ENCODE measurements around the gene HARBI1.

HARBI1 gene, protein sequence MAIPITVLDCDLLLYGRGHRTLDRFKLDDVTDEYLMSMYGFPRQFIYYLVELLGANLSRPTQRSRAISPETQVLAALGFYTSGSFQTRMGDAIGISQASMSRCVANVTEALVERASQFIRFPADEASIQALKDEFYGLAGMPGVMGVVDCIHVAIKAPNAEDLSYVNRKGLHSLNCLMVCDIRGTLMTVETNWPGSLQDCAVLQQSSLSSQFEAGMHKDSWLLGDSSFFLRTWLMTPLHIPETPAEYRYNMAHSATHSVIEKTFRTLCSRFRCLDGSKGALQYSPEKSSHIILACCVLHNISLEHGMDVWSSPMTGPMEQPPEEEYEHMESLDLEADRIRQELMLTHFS

DNA sequence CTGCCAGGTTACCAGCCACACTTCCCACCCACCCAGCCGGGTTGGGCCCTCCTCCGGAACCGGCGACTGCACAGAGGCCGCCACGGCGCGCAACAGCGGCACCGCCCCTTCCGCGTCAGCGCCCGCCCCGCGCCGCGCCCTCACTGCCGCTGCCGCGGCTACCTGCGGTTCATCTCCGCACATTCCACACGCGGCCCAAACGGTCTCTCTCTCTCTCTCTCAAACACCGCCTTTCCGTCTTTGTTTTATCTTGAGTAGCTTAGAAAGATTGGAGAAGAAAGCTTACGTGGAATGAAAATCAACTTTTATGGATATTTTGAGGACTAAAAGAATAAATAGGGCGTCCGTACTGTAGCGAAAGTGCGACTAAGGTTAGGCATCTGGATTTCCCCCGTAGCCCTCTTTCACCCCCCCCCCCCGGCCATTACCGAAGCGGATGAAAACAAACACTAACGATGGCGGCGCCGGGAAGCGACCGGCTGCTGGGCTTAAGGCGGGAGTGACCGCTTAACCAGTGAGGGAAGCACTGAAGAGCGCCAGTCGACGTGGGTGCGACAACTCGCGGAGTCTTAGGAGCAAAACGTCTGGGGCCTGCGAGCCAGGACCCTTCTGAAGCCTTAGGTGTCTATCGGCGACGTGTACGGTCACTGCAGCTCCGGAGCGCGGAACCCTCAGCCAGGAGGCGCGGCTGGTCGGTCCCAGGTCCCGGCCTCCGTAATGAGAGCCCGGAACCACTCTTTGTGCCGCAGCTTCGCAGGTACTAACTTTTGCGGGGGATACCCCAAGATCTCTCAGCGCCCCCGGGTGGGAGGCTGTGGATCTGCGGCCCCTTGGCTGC is at the start of gene HARBI1, which contains the start of gene ATG13:
HARBI1 (minus strand) TSS at position 94 of the 838 bp plus-strand sequence. CDS start 990 bp downstream, outside the sequence.
ATG13 (plus strand) TSS at position 420 of the 838 bp plus-strand sequence. CDS start 26,739 bp downstream, outside the sequence.
- DNase-seq = peak in 55 of 56 donors; percentile 59 to 93 (median 82)

DNA sequence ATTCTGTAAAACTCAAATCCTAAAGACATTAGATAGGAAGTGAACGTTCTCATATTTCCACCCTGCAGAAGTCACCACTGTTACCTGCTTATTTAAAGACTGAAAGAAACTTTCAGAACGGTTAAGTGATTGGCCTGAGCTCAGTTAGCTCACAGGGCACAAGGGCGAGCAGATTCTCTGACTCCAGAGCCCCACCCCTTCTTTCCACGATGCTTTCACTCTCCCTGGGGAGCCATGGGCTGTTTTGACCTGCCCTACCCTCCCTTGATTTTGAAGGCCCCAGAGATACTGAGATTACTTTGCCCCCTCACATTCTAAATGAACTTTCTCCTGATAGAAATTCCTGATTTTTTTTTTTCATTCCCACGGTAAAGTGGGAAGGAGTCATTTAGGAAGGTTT is 49.5 kb upstream of the HARBI1 start:
- DNase-seq = no peak

DNA sequence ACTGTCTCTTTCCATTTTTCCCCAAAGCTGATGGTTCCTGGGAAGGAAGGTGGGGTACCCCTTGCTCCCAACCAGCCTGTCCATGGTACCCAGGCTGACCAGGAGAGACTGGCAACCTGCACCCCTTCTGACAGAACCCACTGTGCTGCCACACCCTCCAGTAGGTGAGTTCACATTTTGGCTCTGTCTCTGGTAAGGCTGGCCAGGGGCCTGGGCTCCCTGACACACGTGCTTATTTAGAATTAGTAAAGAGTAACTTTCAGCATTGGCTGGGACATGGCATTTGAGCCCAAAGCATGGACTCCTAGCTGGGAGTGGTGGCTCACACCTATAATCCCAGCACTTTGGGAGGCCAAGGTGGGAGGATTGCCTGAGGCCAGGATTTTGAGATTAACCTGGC is 48.3 kb upstream of the HARBI1 start:
- DNase-seq = no peak

DNA sequence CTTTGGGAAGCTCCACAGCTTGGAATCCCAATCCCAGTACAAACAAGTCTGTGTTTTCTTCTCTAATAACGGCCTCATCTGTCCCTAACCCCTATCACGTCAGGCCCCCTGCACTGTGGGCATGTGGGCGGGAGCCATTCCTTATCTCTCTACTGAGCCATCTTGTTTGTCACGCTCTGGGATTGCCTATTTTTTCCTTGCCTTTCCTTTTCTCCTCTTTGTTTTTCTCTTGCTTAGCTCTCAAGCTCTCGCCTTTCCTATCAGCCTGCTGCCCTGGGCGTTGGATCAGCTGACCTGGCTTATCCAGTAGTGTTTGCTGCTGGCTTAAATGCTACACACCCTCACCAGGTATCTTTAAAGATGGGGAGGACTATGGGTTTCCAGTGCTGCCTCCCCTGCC is 47.6 kb upstream of the HARBI1 start:
- no peak for DNase-seq

DNA sequence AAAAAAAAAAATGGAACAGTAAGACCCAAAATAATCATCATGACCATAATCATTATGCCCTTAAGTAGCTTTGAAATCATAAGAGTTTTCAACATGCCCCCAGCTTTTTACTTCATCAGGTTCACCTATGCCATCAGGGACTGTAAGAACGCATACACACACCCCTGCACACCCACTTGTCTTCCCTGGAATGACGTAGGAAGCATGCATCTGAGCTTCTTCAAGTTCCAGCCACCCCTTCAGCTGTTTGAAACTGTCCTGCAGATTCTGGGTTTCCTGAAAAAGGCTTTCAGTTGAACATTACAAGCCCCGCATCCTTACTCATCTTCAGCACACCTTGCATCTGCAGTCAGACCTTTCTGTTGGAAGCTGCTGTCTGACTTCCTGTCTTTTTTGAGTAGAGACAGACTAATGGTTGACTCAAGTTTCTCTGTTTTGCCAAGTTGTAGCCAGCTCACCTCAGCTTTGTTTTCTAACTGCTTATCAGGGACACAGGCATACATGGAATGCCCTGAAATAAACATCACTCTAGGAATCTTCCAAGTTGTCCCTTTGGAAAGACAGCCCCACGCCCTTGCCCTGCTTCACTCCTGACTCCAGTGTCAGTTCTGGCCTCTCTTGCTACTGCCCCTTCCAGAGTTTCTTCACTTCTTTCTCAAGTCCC is 46.4 kb upstream of the HARBI1 start:
- peak in 6 of 56 donors; percentile 16 to 59 (median 39) for DNase-seq

DNA sequence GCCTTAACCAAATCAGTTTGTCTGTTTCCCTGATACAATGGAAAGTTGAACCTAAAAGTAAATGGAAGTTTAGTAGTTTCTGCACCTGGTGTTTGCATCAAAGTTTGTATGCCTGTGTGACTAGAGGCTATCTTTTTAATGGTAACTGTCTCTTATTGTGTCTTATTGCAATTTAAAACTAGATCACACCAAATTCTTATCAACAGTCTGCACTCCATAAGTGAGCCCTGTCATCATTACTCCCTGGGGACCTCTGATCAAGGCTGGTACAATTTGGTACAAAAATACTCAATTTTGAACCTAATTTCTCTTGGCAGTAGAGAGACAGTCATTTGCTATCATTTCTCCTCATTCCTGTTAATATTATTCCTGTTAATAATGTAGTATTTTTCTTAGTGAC is 45.3 kb upstream of the HARBI1 start:
- DNase-seq = no peak

DNA sequence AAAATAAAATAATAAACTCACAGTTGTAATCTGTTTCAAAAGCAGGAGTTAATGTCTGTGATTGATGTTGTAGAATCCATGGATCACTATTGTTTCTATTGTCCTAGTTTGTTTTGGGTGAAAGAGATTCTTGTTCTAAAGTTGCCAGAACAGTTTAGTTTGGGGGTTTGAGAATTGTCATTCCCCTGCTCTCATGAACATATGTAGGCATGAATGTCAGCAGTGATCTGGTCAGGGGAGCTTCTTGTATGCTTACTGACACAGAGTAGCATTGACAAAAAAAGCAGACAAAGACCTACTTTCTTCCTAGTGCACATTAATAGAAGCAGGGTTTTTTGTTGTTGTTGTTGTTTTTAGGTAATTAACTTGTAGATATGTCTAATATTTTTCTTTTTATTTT is 44.8 kb upstream of the HARBI1 start:
- no peak for DNase-seq

DNA sequence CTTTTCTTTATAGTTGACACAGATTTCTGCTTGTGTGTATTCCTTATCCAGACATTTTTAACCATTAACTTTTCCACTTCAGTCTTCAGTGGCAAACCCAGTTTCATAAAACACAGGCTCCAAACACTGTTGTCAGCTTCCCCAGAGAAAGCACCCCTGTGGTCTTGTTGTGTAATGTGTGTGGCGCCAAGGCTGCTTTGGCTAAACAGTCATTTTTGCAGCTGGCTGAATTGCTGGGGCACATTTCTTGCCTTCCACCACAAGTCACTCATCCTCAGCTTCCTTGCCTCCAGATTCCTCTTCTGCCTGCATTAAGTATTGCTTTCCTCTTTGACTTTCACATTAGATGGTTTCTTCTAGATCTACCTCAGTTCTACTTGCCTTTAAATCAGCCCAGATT is 42.9 kb upstream of the HARBI1 start:
- DNase-seq = peak in 1 of 56 donors; percentile 25

DNA sequence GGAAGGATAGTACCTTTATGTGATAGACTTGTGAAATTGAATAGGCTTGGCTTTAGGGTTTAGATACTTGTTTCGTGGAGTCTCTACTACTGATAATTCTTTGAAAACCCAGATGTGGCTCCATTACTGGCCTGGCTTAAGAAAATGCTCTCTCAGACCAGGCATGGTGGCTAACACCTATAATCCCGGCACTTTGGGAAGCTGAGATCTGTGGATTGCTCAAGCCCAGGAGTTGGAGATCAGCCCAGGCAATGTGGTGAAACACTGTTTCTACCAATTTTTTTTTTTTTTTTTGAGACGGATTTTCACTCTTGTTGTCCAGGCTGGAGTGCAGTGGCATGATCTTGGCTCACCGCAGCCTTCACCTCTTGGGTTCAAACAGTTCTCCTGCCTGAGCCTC is 41.2 kb upstream of the HARBI1 start:
- DNase-seq = no peak

DNA sequence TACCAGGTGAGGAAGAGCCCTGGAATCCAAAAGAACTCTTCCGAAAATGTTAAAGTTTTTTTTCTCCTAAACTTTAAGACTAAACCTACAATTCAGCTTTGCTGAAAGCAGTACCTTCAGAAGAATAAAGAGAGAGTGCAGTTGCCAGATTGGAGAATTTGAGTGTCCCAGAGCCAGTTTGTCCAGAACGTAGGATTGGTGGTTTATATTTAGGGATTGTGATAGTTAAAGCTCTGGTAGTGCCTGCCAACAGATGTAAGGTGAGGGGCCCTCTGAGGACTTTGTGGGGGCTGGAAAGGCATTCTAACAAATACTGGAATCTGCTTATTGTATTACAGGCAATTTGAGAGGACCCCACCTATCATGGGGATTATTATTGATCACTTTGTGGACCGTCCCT is 40.2 kb upstream of the HARBI1 start:
- no peak for DNase-seq

DNA sequence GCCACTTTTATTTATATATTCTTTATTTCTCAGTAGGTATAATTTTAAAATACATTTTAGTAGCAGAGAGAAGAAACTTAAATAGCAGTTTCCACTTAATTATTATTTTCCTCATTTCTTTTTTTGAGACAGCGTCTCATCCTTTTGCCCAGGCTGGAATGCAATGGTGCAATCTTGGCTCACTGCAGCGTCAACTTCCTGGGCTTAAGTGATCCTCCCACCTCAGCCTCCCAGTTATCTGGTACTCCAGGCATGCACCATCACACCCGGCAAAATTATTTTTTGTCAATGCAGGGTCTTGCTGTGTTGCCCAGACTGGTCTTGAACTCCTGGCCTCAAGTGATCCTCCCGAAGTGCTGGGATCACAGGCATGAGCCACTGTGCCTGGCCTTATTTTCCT is 38.6 kb upstream of the HARBI1 start:
- no peak for DNase-seq

DNA sequence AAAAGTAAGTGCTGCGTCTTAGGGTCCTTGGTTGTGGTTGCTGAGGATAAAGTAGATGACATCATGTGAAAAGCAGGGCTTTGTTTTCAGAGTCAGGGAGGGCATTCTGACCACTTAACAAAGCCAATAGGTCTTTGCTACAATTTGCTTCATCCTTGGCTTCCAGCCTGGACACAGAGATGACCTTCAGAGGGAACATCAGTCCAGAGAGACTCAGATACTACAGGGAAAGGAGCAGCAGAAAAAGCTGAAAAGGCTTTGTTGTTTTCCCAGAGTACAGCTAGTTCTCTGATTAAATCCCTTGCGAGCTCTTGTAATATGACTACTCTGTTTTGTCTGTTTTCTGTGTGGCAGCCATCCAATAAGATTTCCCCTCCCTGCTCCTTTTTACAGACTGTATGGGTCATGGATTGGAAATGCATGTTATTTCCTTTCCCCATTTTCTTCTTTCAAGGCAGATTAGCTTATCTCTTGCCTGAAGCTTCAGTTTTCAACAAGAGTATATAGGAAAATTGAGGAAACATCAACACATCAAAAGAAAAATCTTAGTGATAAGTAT is 32.2 kb upstream of the HARBI1 start:
- peak in 46 of 56 donors; percentile 4 to 85 (median 50) for DNase-seq

DNA sequence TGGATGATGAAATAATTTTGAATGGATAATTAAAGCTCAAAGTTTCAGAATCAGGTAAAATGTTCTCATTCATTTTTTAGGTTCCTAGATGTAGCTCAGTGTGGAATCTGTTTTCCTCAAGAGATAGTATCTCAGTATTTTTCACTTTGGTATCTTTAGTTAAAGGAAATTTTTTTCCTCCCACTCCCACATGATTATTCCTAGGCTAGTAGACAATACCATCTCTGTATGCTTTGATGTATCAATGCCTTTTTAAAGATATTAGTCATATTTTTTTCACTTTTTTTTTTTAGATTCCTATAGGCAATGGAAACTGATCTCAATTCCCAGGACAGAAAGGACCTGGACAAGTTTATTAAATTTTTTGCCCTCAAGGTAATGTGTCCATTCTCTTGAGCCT is 27.0 kb upstream of the HARBI1 start:
- no peak for DNase-seq

DNA sequence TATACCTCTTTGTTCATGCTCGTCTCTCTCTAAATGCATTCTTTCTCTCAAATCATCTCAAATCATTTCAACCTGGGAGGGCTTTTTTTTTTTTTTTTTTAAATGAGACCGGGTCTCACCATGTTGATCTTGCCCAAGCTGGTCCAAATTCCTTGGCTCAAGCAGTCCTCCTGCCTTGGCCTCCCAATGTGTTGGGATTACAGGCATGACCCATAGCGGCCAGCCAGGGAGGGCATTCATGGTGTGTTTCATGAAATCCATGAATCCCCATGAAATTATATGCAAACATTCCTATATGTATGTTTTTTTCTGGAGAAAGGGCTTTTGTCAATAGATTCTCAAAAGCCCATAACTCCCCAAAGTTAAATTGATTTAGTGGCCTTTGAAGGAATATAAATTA is 26.5 kb upstream of the HARBI1 start:
- no peak for DNase-seq

DNA sequence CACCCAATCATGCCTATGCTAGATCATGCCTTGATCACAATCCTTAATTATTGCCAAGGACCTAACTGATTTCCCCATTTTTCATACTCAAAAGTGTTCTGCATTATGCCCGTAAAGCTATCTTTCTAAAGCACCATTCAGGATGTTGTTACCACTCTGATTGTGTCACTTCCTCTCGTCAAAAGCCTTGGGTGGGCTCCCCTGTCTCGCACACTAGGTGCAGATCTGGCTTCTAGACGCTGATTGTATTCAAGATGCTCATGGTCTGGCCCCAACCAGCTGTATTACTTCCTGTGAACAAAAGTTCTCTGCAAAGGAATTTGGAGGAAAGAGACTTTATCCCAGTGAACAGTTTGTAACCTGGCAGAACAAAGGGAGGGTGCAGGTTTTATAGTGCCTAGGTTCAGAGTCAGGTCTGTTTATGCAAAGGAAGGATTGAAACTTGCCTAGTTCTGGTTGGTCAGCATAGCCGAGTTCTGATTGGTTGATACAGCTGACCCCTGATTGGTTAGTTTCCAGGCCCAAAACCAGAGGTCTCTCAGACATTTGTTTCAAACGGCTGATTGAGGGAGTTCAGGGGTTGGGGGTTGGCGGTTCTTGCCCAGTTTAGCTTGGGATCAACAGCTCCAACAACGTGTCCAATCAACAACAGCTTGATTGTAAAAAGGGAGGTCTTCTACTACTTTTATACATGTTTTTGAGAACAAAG is 25.8 kb upstream of the HARBI1 start:
- DNase-seq = no peak

DNA sequence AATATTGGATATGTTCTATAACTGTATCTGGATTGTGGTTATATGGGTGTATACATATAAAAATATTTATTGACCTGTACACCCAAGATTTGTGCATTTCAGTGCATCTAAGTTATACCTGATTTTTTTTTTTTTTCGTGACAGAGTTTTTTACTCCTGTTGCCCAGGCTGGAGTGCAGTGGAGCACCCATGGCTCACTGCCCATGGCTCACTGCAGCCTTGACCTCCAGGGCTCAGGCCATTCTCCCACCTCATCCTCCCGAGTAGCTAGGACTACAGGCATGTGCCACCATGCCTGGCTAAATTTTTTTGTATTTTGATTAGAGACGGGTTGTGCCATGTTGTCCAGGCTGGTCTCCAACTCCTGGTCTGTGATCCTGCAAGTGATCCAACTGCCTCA is 24.6 kb upstream of the HARBI1 start:
- DNase-seq = no peak

DNA sequence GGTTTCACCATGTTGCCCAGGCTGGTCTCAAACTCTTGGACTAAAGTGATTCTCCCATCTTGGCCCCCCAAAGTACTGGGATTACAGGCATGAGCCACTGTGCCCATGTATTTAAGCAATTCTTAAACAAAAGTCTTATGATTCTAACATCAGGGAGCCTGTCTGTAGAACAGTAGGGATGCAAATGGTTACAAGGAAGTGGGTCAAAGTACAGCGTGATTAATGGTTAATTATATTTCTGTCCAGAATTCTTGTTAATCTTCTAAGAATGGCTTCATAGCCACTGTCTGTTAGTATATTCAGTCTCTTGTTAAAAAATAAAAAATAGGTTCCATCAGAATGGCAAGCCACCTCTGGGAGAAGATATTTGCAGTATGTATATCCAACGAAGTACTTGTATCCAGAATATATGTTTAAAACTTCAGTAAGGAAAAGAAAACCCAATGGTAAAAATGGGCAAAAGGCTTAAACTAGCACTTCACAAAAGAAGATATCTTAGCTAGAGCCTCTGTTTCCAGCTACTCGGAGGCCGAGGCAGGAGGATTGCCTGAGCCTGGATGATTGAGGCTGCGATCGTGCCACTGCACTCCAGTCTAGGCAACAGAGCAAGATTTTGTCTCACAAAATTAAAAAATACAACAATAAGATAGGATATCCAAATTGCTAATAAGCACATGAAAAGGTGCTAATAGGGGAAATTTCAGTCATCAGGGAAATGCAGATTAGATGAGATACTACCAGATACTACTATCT is 23.2 kb upstream of the HARBI1 start:
- DNase-seq = no peak

DNA sequence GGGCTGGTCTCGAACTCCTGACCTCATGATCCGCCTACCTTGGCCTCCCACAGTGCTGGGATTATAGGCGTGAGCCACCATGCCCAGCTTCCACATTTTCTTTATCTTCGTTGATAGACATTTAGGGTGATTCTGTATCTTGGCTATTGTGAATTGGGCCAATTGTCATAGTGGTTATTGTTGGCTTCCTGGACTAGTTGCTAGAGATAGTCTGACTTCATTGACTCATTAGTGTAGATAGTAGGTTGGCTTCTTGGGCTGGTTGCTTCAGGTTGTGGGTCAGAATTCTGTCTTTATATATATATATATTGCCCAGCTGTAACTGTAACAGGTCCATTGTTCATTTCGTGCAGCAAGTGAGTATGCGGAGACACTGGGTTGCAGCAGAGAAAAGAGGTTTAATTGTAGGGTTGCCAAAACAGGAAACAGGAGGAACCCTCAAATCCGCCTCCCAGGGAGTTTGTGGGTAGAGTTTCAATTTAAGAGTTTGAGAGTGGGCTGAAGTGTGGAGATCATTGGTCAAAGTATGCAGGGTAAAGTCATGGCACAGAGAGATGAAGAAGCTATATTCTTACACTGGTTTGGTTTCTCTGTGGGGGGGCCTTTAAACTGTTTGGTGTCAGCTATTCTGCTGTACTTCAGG is 22.3 kb upstream of the HARBI1 start:
- no peak for DNase-seq

DNA sequence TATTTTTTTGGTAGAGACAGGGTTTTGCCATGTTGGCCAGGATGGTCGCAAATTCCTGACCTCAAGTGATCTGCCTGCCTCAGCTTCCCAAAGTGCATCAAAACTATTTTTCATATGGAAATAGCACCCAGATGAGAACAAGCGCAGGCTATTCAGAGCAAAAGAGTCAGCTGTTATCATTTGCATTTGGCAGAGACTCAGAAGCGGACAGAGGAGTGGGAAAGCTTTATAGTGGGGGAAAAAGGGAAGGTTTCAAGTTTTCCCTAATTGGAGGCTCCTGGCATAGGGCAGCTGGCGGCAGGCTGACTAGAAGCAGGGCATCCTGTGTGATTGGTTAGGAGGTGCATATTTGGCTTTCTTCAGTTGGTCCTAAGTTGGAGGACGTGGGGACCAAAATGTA is 20.5 kb upstream of the HARBI1 start:
- peak in 20 of 56 donors; percentile 3 to 32 (median 22) for DNase-seq

All from nucleus accumbens (tissue), 56 donors.